Measurements from ENCODE around the gene SLC25A43. TPM values are rescaled to one million over a fixed set of nuclear protein-coding genes. Genes with fewer than 3 reads are reported as not detected.
"Not testable (repeated sequence)": the region's sequence is repeated elsewhere in the genome, so short reads cannot be mapped to it uniquely, and the experiment has no call there.

Gene SLC25A43
- total RNA-seq, 4 donors from 2014 or later = 2.6 to 19.2 (median 9.9) TPM

- no peak for DNase-seq
- Histone ChIP-seq H3K27me3 (no peaks in the 10 kb centered on the region), H3K27ac (no peak overlapping the region), H3K4me3 (replicated peaks in 1 of 3) (no peak overlapping the region), H3K4me1 (no peaks in the 10 kb centered on the region), H3K9me3 (no peaks in the 10 kb centered on the region), H3K36me3 (no peaks in the 10 kb centered on the region)
- no peak for TF ChIP-seq POLR2A (IDR thresholded peaks at IDR 0.05)
- TF ChIP-seq, protein P1, sequence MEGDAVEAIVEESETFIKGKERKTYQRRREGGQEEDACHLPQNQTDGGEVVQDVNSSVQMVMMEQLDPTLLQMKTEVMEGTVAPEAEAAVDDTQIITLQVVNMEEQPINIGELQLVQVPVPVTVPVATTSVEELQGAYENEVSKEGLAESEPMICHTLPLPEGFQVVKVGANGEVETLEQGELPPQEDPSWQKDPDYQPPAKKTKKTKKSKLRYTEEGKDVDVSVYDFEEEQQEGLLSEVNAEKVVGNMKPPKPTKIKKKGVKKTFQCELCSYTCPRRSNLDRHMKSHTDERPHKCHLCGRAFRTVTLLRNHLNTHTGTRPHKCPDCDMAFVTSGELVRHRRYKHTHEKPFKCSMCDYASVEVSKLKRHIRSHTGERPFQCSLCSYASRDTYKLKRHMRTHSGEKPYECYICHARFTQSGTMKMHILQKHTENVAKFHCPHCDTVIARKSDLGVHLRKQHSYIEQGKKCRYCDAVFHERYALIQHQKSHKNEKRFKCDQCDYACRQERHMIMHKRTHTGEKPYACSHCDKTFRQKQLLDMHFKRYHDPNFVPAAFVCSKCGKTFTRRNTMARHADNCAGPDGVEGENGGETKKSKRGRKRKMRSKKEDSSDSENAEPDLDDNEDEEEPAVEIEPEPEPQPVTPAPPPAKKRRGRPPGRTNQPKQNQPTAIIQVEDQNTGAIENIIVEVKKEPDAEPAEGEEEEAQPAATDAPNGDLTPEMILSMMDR (IDR thresholded peaks at IDR 0.05) = no peak
- intact Hi-C loops (cut with DNase I) = no loop called here
- WGBS, 2 donors = 72 to 92% methylated on average over 7 to 9 of the region's 9 CpGs
Measured at GRCh38 chrX:119427024-119427794, 28.1 kb downstream of the SLC25A43 start.

DNA sequence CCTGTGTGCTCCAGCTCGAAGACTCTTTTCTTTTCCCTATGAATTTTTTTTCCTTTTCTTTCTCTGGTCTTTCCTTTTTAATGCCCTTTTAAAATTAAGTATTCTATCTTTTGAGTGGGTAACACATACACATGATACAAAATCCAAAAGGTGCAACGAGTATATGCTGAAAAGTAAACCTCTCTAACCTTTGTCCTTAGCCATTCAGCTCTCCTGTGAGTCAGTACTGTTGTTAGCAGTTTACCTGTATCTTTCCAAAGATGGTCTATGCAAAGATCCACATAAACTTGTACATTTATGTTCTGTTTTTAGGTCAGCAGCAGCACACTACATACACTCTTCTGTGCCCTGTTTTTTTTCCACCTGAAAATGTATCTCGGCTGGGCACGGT is 28.7 kb downstream of the SLC25A43 start:
- Histone ChIP-seq H3K9me3 (no peaks in the 10 kb centered on the region), H3K36me3 (no peaks in the 10 kb centered on the region), H3K27ac (no peak overlapping the region), H3K27me3 (no peaks in the 10 kb centered on the region), H3K4me3 (replicated peaks in 1 of 3) (no peak overlapping the region), H3K4me1 (no peaks in the 10 kb centered on the region)
- intact Hi-C loops (cut with DNase I) = no loop called here
- WGBS, 2 donors = 87 to 89% methylated on average over 4 of the region's 4 CpGs
- TF ChIP-seq, protein P1 (IDR thresholded peaks at IDR 0.05) = no peak
- no peak for TF ChIP-seq POLR2A (IDR thresholded peaks at IDR 0.05)
- no peak for DNase-seq

- intact Hi-C loops (cut with DNase I) = no loop called here
- H3K4me1 ChIP-seq = no peaks in the 10 kb centered on the region
- H3K27ac ChIP-seq = no peak overlapping the region
- 67 to 82% methylated on average over 3 to 4 of the region's 4 CpGs for WGBS, 2 donors
- H3K4me3 ChIP-seq (replicated peaks in 1 of 3) = no peak overlapping the region
- TF ChIP-seq, protein P1 (IDR thresholded peaks at IDR 0.05) = no peak
- no peak for TF ChIP-seq POLR2A (IDR thresholded peaks at IDR 0.05)
- no peaks in the 10 kb centered on the region for H3K36me3 ChIP-seq
- DNase-seq = no peak
- no peaks in the 10 kb centered on the region for H3K27me3 ChIP-seq
- H3K9me3 ChIP-seq = no peaks in the 10 kb centered on the region
Measured at GRCh38 chrX:119429471-119429870, 30.3 kb downstream of the SLC25A43 start.

DNA sequence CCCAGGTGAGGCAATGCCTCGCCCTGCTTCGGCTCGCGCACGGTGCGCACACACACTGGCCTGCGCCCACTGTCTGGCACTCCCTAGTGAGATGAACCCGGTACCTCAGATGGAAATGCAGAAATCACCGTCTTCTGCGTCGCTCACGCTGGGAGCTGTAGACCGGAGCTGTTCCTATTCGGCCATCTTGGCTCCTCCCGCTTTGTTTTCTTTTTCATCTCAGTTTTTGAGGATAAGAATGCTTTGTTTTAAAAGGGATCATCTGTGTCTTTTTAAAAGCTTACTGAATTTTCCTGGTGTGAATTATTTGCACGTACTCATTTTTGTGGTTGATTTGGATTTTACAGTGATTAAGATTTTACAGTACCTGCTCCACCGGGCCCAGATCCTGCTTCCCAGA is 42.2 kb downstream of the SLC25A43 start:
- H3K9me3 ChIP-seq; intact Hi-C loops (cut with DNase I); H3K27me3 ChIP-seq; H3K4me3 ChIP-seq (replicated peaks in 1 of 3); H3K27ac ChIP-seq; DNase-seq; H3K4me1 ChIP-seq; H3K36me3 ChIP-seq: not testable (repeated sequence)
- 87 to 96% methylated on average over 3 to 6 of the region's 17 CpGs for WGBS, 2 donors

GRCh38 chrX:119442286-119442685 is 43.1 kb downstream of the SLC25A43 start:
- no peaks in the 10 kb centered on the region for H3K4me1 ChIP-seq
- 73 to 86% methylated on average over 2 of the region's 2 CpGs for WGBS, 2 donors
- TF ChIP-seq, protein P1 (IDR thresholded peaks at IDR 0.05) = no peak
- TF ChIP-seq POLR2A (IDR thresholded peaks at IDR 0.05) = no peak
- no peak overlapping the region for H3K27ac ChIP-seq
- intact Hi-C loops (cut with DNase I) = no loop called here
- no peaks in the 10 kb centered on the region for H3K27me3 ChIP-seq
- H3K36me3 ChIP-seq = no peaks in the 10 kb centered on the region
- H3K9me3 ChIP-seq = no peaks in the 10 kb centered on the region
- DNase-seq = no peak
- no peak overlapping the region for H3K4me3 ChIP-seq (replicated peaks in 1 of 3)

Data from thyroid gland (tissue), 4 donors.